PC-9 (cell line): ENCODE data around the gene COX17.

Experiments used
- CTCF ChIP-seq: fragments of 200-600 bp; sonication (generic); conservative IDR thresholded peaks from 2 replicates; pipeline ENCODE4 v1.6.1; 2017; ENCODE audit warnings: mixed run types, antibody characterized with exemption, mild to moderate bottlenecking, moderate library complexity
- EZH2 ChIP-seq: fragments of 200-600 bp; sonication (generic); IDR thresholded peaks from 2 replicates; pipeline ENCODE4 v1.8.0; 2017; ENCODE audit warnings: antibody characterized with exemption, low read depth

- TF ChIP-seq CTCF (no peak), EZH2 (no peak)
These were observed 32.7 kb downstream of the COX17 start for GRCh38 chr3:119644481-119644880.
